SK-N-DZ (cell line): ENCODE results near the gene GAS6.
"Not testable (repeated sequence)": the region's sequence is repeated elsewhere in the genome, so short reads cannot be mapped to it uniquely, and the experiment has no call there.

Experiments used
- DNase-seq: peaks from one replicate; pipeline ENCODE4 v3.0.0-alpha.2; 2015; ENCODE audit warnings: low spot score

The GAS6 gene

DNA sequence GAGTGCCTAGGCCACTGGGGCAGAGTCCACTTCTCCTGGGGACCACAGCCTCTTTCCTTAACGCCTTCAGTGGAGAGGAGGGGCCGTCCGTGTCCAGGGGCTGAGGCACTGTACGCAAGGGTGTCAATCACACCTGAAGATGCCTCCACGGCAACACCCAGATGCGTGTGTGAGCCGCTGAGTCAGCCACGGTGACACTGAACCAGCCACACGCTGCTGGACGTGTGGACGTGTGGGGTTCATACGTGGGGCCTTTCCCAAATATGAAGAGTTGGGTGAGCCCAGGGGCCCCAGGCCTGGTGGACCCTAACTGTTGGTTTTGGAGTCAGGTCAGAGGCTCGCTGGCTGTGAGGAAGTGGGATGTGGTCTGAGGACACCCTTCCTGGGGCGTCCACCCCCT lies 53.2 kb downstream of the GAS6 start:
- DNase-seq, result no peak

DNA sequence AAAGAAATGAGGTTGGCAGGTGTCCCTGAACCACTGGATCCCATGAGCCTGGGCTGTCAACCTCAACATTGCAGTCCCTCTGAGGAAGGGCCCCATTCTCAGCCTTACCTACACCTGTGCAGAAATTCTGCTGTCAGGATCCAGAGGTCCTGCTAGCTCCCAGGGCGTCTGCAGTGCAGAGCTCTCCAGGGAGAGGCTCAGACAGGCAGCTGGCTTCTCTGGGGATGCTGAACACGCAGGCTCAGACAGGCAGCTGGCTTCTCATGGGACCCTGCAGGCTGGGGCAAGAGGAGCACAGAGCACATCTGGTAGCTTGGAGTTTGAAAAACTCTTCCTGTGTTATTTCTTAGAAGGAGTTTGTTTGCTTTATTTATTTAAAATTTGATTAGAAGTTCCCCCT lies 53.9 kb downstream of the GAS6 start:
- DNase-seq, result no peak

DNA sequence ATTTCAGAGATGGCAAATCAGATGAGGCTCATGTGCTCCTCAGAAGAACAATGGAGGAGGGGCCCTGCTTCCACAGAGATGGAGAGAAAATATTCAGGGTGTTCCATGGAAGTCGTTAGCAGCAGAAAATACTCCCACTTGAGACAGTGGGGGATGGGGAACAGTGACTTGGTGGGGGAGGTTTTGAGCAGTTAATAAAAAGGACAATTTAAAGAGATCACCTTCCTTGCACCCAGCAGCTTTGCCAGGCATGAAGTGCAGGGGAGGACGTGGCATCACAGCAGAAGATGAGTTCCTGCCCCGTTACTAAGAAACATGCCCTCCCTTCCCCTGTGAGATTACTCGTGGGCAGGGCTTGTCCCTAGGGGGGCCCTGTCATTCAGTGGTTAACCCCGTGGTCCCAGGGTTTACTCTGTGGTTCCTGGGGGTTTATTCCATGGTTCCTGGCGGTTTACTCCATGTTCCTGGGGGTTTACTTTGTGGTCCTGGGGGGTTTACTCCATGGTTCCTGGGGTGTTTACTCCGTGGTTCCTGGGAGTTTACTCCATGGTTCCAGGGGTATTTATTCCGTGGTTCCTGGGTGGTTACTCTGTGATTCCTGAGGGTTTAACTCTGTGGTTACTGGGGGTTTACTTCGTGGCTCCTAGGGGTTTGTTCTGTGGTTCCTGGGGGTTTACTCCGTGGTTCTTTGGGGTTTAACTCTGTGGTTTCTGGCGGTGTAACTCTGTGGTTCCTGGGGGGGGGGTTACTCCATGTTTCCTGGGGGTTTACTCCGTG lies 55.6 kb downstream of the GAS6 start:
- DNase-seq, result no peak

DNA sequence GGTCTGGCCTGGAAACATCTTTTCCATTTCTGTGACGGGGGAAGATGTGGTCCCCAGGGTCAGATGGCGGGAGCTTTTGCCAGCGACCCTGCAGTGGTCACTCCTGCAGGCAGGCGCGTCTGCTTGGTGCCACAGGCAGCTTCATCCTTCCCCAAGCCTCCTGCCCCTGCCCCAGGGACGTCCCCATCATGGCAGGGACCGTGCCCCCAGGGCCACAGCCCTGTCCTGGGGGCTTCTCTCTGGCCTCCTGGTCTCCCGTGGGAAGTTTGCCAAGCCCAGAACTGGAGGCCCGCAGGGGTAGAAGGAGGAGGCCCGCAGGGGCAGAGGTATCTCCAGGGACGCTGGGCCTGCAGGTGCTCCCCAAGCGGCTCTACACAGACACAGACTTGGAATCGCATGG lies 57.4 kb downstream of the GAS6 start:
- no peak for DNase-seq

DNA sequence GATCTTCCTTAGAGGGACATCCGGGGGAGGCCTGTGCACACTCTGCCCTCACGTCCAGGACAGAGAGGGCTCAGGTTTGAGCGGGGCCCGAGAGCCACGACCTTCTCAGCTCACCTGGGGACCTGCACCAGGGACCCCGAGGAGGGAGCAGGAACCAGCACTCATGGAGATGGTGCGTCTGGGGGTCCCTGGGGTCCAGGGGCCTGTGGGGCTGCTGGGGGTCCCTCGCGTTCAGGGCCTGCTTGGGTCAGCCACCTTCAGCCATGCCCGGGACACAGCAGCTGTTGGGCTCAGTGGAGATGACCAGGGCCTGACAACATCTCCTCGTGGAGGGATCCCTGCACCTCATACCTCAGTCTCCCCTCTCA lies 57.8 kb downstream of the GAS6 start:
- DNase-seq, result no peak

DNA sequence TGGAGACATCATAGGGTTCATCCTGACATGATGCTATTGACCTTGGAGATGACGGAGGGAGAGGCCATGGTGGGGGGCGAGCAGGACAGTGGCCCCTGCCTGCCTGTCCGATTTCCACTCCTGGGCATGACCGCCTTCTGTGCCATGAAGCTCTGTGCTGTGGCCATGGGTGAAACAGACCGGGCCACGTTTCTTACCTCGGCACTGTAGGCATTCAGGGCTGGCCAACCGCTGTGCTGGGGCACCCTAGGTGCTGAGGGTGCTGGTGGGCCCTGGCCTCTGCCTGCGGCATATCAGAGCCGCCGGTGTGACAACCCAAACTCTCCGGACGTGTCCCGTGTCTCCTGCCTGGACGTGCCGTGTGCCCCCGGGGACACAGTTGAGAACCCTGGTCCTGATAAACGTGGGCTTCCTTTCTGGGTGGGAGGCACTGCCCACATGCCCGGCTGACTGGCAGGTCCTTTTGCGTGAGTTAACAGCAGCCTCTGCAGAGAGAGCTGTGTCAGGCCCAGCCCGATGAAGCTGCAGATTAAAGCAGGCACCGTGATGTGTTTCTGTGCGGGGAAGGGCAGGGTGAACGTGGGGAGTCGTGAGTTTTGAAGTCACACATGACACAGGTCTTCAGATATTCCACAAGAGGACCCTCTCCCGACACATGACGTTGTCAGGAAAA lies 58.3 kb downstream of the GAS6 start:
- no peak for DNase-seq

DNA sequence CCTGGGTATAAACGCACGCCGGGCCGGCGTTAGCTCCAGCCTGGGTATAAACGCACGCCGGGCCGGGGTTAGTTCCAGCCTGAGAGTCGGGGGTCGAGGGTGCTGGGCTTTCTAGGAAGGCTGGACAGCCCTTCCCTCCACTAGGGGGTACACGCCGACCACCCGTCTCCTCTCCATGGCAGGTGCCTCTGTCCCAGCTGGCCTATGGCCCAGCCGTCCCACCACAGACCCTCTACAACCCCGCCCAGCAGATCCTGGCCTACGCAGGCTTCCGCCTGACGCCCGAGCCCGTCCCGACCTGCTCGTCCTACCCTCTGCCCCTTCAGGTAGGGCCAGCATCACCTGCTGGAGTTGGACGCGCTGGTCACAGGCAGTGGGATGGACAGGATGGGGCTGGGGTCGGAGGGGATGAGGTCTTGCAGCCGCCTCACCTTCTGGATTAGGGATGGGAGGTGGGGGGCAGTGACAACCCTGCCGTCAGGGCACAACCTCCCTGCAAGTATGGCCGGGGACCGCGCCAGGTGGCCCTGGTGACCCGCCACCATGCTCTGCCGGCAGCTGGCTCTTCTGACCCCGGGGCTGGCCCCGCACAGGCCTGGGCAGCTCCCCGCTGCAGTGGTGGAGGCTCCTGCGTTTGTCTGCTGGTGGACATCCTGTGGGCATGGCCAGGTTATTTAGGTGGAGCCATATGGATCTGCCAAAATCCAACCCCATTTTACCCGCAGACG lies 59.0 kb downstream of the GAS6 start:
- no peak for DNase-seq

DNA sequence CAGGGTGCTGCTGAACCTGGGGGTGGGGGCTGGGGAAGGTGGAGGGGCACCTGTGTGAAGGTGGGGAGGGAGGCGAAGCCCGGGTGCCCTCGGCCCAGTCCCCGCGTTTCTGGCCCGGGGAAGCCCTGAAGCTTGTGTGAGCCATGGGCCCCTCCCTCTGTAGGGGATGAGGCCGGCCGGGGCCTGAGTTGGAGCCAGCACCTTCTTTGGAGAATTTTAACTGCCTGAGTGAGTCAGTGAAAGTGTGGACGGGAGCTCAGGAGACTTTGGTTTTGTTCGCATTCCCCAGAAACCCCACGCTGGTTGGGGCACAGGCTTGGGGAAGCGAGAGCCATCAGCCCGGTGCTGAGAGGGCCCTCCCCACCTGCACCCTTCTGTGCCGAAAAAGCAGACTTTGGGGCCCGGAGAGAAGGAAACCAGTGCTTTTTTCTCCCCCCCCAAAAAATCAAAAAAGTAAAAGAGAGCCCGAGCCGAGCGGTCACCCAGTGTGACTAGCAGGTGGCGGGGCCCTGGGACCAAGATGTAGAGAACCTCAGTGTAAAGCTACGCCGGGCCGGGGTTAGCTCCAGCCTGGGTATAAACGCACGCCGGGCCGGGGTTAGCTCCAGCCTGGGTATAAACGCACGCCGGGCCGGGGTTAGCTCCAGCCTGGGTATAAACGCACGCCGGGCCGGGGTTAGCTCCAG lies 59.7 kb downstream of the GAS6 start:
- no peak for DNase-seq

DNA sequence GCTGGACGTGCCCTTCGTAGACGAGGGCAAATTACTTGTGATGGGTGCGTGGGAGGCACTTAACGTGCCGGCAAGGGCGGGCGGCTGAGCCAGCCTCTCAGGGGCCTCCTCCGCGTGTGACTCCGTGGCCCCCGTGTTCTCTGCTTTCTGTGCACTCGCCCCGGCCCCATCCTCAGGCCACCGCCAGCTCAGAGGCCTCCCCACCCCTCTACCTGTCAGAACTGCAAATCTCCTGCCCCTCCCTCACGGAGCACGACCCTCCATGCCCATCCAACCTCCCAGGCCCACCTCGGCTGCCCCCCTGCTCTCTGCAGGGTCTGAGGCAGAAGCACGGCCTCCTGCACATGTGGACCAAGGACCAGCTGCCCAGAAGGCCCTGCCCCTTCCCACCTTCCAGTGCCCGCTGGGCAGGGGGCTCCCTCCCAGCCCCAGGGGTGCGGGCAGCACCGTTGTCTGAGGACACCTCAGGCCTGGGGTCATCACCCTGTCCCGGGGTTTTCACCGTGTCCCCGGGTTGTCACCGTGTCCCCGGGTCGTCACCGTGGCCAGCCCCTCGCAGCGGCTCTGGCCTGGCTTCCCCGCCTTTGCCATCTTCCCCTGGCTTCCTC lies 60.4 kb downstream of the GAS6 start:
- DNase-seq, result no peak

DNA sequence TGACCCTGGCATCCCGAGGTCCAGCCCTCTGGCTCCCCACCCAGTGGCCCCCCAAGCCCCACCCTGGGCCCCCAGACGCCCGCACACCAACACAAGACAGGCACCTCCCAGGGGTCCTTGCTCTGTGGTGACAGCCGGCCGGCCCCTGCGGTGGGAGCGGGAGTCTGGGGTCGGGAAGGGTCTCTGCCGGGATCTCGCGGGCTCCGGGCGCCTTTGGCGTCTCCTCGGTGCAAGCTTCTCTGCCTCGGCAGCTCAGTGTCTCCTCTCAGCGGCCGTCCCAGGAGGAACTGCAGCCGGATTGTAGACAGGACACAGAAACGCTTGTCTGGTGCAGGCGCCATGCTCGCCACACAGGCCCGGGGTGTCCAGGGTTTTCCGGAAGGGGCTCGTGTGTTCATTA lies 61.1 kb downstream of the GAS6 start:
- DNase-seq, result peak; percentile 68

DNA sequence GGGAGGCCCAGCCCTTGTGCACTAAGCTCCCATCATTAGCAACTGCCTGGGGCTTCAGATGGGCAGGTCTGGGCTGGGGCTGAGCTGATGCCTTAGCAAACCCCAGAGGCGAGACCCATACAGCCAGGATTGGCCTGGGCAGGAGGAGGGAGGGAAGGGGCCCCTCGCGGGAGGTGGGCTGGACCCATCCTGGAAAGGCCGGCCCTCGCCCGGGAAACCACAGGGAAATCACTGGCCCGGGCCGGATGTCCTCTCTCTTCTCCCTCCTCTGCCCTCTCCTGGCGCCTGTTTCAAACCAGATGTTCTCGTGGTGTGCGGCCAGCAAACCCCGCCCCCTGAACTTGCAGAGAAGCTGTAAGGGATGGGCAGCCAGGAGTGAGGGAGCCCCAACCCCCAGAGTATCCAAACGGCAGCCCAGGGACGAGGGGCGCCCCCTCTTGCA lies 61.8 kb downstream of the GAS6 start:
- DNase-seq, result peak; percentile 68

DNA sequence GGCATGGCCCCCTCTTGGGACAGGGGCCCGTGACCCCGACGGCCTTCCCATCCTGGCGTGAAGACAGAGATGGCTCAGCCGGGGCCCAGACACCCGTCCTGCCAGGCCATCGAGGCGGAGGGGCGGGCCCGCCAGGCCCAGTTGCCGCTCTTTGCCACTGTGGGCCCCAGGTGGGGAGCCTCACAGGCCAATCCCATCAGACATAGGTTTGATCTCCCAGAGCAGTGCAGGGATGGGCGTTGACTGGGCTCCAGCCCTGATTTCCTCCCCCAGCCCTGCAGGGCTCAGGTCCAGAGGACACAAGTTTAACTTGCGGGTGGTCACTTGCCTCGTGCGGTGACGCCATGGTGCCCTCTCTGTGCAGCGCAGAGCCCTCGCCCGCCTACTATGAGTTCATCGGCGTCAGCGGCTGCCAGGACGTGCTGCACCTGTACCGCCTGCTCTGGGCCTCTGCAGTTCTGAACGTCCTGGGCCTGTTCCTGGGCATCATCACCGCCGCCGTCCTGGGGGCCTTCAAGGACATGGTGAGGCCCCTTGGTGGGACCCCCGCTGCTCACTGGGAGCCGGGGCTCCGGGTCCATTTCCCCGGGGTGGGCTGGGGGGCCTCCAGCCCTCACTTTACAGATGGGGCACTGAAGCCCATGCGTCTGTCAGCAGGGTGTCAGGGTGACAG lies 62.5 kb downstream of the GAS6 start:
- DNase-seq, result no peak

DNA sequence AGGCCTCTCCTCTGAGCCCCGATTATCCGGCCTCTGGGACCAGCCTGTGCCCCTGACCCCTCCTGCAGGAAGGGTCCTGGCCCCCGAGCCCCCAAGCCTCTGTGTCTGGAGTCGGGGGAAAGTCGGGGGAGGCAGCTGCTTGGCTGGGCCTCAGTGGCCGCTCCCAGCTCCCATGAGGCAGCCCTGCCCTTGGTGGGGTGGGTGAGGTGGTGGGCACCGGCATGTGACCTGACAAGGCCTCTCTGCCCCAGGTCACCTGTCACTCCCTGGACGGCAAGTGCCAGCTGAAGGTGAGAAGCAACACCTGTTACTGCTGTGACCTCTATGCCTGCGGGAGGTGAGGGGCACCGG lies 63.3 kb downstream of the GAS6 start:
- no peak for DNase-seq

DNA sequence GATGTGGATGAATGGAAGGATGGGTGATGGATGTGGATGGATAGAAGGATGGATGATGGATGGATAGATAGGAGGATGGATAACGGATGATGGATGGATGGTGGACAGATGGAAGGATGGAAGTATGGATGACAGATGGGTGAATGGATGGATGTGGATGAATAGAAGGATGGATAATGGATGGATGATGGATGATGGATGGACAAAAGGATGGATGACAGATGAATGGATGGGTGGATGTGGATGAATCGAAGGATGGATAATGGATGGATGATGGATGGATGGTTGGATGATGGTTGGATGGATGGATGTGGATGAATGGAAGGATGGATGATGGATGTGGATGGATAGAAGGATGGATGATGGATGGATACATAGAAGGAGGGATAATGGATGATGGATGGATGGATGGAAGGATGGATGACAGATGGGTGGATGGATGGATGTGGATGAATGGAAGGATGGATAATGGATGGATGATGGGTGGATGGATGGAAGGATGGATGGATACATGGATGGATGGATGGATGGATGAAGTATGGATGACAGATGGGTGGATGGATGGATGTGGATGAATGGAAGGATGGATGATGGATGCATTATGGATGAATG lies 65.6 kb downstream of the GAS6 start:
- no peak for DNase-seq

DNA sequence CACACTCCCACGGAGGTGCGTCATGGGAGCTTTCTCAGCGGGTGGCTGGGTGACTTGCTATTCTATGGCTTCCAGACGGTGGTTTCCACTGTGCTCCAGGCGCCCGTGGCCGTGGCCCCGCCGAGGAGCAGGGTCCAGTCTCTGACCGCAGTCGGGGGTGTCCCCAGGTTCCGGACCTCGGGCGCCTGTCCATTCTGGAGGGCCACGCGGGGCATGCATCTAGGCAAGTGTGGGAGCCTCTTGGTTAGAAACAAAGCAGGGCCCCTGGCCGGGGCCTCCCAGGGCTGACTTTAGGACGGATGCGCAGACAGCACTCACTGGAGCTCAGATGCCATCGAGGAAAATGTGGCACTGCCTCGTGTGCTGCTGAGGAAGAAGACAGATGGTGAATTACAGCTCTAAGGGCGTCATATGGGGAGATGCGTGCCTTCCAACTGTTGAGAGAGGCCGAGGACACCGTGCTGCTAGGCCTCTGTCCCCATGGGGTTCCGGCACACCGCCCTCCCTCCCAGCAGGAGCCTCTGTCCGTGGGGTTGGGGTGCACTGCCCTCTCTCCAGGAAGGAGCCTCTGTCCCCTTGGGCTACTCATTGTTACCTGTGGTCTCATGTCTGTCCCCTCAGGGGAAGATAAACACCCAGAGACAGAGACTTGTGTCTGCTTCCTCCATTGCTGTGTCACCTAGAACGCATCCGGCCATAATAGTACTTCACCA lies 66.8 kb downstream of the GAS6 start:
- no peak for DNase-seq

DNA sequence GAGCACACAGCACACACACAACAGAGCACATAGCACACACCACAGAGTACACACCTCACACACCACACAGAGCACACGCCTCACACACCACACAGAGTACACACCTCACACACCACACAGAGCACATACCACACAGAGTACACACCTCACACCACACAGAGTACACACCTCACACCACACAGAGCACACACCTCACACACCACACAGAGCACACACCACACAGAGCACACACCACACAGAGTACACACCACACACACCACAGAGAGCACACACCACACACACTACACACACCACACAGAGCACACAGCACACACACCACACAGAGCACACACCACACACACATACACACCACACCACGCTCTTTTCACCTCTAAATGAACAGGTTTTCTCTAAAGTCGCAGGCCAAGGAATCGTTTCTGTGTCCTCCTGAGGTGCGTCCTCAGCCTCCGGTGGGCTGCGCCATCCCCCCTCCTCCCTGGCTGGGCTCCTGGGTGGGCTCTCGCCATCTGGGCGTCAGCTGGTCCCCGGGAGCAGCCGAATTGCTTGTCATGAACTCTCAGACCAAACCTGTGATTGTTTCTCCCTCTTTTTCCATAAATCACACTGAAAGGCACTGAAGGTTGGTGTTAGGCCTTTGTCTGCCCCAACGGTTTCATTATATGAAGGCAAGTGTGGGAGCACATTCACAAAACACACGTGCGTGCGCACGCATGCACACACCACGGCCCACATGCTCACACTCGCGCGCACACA lies 67.5 kb downstream of the GAS6 start:
- DNase-seq, result no peak

DNA sequence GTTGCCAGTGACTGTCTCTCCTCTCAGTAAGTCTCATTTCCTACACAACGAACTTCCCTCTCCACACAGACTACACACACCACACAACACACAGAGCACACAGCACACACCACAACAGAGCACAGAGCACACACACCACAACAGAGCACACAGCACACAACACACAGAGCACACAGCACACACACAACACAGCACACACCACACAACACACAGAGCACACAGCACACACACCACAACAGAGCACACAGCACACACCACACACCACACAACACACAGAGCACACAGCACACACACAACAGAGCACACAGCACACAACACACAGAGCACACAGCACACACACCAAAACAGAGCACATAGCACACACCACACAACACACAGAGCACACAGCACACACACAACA lies 68.5 kb downstream of the GAS6 start:
- DNase-seq, result not testable (repeated sequence)

DNA sequence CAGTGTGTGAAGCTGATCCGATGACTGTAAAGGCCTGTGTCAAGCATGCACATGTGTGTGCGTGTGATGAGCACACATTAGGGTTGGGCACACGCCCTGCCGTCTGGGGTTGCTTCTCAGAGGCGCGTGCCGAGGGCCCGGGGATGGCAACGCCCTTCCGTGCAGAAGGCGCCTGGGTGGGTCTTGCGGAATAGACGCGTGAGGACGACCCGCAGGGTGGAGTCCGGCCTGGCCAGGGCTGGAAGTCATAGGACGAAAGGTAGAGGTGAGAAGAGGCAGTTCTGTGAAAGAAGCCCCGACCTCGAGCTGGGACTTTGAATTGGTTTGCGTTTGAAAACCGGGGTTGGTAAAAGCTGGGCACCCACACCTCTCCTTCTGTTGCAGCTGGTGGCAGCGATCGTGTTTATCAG lies 69.1 kb downstream of the GAS6 start:
- no peak for DNase-seq

DNA sequence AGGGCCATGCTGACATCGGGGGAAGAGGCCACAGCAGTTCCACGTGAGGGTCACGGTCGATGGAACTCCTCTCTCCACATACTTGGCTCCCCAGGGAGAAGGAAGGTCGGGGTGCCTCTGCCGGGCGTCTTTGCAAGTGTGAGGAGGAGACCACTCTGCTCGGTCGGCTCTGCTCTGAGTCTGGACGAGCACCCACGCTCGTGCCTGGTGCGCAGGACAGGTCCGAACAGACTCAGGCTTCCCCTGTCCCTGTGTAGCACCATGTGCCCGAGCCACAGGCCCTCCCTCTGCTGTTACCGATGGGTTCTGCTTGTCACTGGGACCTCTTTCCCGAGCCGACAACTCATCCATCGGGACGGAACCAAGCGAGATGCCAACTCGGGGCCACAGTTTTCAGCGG lies 69.8 kb downstream of the GAS6 start:
- no peak for DNase-seq

DNA sequence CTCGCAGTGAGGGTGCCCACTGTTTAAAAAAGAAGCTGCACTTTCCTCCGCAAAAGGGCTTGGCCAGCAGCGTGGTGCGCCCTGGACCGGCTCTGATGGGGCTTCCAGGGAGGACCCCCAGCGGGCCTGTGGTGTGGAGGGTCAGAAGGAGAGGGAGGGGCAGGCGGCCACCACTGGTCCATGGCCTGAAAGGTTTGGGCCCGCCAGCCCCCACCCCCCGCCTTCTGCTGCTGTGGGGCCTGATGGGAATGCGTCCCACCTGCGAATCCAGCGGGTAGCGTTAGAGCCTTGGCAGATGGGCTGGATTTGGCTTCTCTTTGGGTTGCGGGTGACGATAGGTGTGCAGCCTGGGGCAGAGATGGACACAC lies 70.2 kb downstream of the GAS6 start:
- DNase-seq, result no peak
